GM21717 (cell line): ENCODE data around the gene FAM83B.
"Not testable (repeated sequence)": the region's sequence is repeated elsewhere in the genome, so short reads cannot be mapped to it uniquely, and the experiment has no call there.

Experiments
- ATAC-seq: cut with Tn5 transposase; IDR thresholded peaks from one replicate; pipeline ENCODE4 v1.9.1; 2021; ENCODE audit warnings: mild to moderate bottlenecking, moderate library complexity; ENCODE audit not compliant: unreplicated experiment

Gene FAM83B

DNA sequence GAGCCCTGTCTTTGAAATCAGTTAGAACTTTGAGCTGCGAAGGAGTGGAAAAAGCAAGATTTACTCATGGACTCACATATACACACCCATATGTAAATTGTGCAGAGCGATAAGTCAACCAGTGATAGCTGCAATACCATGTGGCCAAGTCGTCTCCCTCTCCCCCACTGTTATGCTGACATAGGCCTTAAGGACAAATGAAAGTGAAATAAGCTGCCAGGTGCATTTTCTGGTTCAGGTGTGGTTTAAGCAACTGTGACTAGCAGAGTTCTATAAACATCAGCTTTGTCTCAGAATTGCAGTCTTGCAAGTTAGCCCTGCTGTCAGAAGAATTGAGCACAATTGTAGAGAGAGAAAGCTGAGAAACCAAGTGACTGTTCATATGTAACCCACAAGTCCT, 9.6 kb downstream of the FAM83B start:
- ATAC-seq = no peak

DNA sequence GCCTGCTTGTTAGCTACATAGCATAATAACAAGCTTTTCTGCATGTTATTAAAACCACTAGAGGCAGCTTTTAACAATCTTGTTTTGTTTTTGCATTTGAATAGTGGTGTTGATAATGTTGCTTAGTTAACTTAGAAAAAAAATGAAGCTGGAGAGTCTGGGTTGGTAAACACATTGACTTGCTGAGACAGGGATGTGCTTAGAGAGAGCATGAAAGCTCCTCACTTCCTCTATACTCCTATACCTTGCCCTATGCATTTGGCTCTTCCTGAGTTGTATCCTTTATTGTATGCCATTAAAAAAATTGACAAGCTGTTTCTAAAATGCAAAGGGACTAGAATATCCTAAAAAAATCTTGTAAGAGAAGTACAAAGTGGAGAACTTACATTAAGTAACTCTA, 13.6 kb downstream of the FAM83B start:
- ATAC-seq = no peak

DNA sequence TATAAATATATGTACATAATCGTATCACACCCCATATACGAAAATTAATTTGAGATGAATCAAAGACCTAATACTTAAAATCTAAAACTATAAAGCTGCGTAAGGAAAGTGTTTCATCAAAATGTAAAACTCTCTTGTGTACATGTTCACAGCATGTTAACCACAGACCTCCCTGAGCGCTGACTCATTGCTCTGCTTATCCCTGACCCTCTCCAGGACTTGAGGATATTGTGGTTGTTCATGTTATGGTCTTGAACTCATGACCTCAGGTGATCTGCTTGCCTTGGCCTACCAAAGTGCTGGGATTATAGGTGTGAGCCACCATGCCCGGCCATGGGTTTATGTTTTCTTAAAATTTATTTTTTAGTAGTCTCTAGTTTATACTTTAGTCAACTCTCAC, 14.2 kb downstream of the FAM83B start:
- no peak for ATAC-seq

DNA sequence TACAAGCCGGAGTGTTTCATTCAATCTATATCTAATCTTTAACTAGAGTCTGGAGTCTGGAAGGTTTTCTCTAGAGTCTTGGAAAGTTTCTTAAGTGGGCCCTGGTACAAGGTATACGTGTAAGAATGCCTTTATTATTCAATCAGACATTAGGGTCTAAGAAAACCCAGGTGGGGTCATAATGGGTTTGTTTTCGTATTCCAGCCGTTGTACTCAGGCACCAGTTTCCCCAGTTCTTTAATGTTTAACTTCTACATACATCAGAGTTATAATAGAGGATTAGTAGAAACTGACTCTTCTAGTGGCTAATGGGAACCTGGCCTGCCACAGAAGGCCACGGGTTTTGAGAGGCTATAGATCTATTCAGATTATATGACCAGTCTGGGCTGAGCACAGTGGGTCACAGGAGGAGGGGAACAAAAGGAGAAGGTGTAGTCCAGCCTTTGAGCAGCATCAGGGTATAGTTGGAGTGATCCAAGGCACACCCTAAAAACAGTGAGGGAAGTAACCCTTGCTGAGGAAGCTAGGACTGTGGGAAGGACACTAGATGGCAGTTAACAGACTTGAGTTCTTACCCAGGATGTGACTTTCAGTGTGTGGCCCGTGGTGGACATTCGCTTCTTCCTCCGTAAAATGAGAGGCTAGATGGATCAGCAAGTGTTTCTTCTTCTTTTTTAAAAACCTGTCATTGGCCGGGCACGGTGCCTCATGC, 15.5 kb downstream of the FAM83B start:
- ATAC-seq = no peak

DNA sequence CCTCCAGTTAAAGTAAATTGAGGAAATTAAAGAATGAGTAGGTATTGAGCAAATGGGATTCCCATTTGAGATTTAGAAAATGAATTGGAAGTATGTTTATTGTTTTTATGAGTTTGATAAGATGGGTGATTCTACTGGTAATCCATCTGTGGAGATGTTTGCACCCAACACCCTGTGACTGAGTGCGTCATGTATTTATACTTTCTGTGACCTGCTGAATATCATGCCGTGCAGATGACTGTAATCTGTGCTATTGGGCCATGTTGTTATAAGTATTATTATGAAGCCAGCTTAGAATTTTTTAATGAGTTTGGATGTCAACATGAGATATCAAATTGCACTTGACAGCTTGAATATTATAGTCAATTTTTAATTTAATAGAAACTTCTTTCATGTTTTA, 17.7 kb downstream of the FAM83B start:
- ATAC-seq = no peak

DNA sequence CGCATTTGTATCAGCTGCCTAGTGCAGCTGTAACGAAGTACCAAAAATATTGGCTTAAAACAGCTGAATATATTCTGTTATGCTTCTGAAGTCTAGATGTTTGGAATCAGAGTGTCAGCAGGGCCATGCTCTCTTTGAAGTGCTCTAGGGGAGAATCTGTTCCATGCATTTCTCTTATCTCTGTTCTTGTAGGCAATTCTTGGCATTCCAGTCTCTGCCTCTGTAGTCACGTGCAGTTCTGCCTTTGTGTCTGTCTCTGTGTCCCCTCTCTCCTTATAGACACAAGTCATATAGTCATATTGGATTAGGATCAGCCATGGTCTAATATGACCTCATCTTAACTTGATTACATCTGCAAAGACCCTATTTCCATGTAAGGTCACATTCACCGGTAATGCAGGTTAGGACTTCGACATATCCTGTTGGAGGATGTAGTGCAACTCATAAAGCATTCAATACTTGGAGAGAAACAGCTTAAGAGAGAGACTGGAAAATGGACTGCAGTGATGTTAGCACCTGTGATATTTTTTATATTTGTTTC, 18.6 kb downstream of the FAM83B start:
- ATAC-seq = no peak

DNA sequence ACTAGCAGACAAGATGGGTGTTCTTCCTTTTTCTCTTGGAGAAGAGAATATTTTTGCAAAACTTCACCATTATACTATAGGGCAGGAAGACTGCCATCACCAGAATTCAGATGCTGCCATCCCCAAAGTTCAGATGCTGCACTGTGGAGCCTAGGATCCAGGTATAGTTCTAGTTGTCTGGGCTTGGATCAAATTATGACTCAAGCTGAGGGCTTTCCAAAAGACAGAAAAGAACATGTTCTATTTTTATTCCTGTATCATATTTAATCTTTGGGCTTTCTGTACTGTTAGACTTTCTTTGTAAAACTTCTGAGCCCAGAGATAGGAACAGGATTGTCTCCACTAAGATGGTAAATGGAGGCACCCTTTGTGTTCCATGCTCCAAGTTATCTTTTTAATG, 22.0 kb downstream of the FAM83B start:
- ATAC-seq = no peak

DNA sequence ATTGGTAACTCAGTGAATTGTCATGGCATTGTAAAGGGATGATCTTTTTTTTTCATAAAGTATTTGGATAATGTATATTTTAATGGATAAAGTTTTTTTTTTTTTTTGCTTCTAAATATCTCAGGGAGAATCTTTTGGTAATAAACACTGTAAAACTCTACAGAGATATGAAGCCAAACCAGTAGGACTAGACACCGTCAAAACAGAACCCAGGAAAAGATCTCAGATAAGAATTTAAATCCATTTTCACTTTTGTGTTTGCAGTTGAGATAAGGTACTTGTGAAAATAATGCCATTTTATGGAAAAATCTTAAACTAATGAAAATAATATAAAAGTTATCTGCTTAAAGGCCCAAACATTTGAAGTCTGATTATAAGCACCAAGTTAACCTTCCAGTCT, 27.0 kb downstream of the FAM83B start:
- no peak for ATAC-seq

DNA sequence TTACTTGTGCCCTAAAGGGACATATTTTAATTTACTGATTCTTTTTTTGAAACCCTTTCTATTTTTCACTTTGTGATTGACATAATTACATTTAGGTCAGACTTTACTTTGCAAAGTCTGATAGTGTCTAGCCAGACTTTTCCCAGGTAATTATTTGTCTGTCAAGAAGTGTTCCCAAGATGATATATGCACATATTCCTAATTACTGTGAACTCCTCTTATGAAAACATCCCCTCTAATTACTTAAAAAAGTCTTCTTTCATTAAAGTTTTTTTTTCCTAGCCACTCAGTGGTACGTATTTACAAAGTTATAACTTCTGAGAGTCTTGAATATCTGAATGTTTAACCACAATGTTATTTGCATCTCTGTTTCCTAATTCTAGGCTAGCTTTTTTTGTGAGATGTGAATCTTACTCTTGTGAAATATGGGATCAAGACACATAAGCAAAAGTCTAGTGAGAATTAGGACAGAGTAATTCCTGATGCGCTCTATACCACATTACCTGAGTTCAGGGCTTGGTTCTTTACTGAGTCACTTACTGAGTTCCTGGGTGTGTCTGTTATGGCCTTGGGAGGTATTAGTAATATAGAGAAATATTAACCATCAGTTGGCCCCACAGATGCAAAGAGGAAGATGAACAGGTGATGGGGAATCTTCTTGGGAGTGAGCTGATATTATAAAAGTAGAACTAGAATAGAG, 27.9 kb downstream of the FAM83B start:
- no peak for ATAC-seq

DNA sequence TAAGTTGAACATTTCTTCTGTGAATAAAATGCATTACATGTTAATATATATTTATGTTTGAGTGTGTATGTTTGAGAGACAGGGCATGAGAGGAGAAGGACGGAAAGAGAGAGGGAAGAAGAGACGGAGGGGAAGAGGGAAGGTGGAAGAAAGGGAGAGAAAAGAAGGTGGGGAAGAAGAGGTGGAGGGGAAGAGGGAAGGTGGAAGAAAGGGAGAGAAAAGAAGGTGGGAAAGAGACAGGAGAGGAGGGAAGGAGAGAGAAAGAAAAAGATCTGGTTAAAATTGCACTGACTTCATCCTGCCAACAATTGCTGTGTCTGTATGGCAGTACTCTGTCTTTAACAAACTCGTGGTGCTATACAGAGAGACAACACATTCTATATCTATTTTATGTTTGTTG, 29.0 kb downstream of the FAM83B start:
- ATAC-seq = no peak

DNA sequence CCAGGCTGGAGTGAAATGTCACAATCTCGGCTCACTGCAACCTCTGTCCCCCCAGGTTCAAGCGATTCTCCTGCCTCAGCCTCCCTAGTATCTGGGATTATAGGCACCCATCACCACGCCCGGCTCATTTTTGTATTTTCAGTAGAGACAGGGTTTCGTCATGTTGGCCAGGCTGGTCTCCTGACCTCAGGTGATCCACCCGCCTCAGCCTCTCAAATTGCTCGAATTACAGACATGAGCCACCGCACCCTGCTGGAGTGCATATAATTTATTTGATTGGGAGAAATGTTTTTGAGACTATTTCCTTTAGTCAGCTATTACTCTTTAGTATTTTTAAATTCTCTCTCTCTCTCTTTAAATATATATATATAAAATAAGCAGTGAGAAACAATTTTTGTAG, 29.8 kb downstream of the FAM83B start:
- no peak for ATAC-seq

DNA sequence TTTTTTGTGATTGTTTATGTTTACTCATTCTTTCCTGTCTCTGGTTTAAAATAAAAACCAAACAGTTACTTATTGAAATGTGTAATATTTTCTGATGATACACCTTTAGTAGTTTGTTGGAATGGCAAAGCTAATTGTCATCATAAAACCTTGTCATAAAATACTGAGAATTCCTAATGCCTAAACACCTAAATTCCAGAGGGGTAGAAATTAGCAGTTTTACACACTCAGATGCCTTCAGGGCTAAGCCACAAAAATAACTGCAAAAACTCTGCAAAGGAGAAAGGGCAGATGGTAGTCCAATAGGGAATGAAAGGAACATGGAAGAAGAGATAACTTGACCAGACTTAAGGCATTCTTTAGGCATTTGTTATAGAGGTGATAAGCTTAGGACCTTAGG, 30.3 kb downstream of the FAM83B start:
- no peak for ATAC-seq

DNA sequence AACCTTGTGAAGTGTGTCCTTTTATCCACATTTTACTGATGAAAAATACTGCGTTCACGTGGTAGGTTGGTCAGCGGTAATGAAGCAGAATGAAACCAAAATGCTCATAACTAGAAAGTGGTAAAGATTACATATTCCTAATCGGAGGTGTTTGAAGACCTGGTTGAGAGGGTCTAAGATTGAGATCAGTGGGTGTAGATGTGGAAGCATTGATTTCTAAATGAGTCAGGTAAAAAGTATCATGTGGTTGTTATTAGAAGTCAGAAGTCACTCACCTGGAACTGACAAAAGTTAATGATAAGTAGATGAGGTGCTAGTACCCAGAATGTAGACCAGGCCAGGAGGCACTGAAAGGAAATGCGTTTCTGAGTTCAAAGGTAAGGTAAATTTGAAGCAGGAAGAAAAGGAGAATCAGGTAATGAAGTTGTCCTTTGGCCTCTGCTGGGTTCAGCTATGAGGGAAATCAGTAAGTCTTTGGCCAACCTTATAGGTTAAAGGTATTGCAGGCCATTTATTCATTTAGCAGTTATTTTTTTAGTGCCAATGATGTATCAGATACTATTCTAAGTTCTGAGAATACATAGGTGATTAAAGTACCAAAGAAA, 31.2 kb downstream of the FAM83B start:
- no peak for ATAC-seq

DNA sequence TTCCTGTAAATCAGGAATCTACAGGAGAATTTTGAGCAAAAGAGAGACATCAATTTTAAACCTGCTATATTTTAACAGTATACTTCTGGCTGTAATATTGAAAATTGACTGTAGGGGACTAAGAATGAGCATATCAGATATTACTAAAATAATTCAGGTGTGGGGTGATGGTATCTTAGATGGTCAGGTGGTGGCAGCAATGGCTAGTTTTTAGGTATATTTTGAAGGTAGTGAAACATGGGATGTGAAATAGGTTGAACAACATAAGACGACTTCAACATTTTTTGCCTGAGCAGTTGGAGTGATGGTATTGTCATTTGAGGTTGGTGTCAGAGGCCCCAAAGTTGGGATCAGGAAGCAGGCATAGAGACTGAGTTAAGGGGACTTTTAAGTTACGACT, 32.1 kb downstream of the FAM83B start:
- no peak for ATAC-seq

DNA sequence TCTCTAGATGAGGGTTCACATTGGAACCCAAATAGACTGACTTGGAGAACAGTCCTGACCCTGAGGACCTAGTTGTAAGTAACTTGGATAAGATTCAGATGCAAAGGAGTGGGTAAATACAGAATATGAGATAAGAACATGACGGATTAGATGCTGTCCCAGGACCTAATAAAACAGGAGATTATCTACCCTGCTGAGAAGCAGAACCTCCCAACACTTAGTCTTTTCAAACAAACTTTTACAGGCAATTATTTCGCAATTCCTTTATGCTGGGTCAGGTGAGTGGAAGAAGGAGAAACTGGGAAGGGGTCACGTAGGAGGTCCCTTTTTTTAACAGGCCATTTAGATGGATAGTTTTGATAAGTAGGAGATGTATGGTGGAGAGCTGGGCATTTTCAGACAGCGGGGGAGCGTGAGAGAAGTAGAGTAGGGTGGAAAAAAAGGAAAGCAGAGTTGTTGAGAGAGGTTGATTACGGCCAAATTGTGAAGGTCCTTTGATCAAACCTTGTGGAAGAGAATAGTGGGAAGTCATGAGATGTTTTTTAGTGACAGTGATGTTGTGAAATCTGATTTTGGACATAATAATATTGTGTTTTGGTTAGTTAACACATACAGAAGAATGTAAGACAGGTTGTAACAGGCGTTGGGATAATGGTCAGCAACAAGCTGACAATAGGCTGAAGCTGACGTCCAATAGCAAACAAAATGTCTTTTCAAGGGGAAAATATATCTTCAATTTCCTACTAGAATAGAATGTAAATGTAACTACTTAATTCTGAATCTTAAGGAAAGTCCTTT, 32.8 kb downstream of the FAM83B start:
- no peak for ATAC-seq

DNA sequence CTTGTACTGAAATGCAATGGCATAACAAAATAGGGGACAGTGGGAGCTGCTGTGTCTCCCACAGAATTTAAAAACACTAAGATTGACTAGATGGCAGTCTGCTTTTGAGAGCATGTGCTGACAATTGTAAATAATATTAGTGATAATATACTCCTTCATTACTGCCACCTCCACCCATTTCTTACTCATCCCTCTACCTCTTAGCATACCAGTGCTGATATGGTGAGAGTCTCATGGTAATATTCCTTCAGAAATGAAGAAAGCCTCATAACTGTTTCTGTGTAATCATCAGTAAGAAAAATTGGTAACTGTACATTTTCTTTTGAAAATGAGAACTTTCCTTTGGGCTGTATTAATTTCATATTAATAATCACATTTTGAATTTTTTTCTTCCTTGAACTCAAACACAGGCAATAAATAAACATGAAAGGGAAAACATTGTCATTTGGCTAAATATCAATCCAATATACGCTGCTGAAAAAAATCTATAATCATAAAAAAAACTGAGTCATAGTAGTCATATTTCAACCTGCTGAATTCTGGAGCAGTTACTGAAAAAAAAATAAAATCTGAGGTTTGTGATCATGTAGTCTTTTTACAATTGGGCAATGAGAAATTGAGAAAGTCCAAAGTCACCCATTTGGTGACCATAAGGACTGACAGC, 34.6 kb downstream of the FAM83B start:
- ATAC-seq = no peak

DNA sequence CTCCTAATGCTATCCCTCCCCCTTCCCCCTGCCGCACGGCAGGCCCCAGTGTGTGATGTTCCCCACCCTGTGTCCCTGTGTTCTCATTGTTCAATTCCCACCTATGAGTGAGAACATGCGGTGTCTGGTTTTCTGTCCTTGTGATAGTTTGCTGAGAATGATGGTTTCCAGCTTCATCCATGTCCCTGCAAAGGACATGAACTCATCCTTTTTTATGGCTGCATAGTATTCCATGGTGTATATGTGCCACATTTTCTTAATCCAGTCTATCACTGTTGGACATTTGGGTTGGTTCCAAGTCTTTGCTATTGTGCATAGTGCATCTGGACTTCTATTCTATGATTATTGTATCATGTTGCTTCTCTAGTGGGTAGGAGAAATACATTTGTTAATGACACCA, 35.3 kb downstream of the FAM83B start:
- not testable (repeated sequence) for ATAC-seq

DNA sequence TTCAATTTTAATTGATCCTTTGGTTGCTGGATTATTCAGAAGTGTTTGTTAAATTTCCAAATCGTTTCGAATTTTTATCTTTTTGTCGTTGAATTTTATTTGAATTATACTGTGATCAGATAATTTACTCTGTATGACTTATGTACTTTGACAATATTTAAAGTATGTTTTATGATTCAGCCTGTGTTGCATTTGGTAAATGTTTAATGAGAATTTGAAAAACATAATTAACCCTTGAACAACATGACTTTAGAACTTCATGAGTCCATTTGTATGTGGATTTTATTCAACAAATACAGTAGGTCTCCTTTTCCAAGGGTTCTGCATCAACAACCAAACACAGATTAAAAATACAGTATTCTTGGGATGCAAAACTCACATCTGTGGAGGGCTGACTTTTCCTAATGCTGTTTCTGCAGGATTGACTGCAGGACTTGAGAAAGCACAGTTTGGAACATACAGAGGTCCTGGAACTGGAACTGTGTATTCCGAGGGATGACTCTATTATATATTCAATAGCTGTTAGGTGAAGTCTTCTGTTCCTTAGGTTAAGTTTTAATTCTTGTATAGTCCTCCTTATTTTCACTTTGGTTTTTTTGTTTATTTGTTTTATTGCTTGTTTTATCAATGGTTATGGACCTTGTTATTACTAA, 40.5 kb downstream of the FAM83B start:
- ATAC-seq = no peak

DNA sequence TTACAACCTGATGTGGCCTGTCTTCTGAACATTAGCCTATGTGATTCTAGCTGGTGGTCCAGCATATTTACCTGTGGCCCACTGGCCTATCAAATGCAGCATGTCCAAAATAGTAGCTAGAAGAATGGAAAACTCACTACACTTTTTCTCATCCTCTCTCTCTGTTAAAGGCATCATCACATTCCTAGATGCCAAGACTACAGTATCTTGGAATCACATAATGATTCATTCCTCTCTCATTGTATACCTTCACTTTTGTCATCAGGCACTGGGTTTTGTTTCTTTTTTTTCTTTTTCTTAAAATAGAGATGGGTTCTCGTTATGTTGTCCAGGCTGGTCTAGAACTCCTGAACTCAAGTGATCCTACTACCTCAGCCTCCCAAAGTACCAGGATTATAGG, 45.0 kb downstream of the FAM83B start:
- no peak for ATAC-seq

DNA sequence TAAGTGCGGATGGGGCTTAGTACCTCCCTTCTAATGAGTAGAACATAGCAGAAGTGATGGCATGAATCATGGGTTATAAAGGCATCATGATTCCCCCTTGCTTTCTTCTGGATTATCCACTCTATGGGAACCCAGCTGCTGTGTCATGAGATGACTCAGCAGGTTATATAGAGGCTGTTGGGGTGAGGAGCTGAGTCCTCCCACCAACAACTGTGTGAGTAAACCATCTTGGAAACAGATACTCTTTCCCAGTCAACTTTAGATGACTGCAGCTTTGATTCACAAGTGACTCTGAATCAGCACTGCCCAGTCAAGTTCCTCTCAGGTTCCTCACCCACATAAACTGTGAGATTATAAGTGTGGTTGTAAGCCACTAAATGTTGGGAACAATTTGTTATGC, 46.3 kb downstream of the FAM83B start:
- no peak for ATAC-seq
